T-helper 2 cell (primary cell): ENCODE measurements around the gene WDR81.
"Not testable (repeated sequence)": the region's sequence is repeated elsewhere in the genome, so short reads cannot be mapped to it uniquely, and the experiment has no call there.

ENCODE experiments used
- DNase-seq, 5 experiments: peaks; one replicate each; pipeline versions ENCODE4 v3.0.0 to v3.0.0-alpha.2; 2012 to 2022

Gene WDR81

DNA sequence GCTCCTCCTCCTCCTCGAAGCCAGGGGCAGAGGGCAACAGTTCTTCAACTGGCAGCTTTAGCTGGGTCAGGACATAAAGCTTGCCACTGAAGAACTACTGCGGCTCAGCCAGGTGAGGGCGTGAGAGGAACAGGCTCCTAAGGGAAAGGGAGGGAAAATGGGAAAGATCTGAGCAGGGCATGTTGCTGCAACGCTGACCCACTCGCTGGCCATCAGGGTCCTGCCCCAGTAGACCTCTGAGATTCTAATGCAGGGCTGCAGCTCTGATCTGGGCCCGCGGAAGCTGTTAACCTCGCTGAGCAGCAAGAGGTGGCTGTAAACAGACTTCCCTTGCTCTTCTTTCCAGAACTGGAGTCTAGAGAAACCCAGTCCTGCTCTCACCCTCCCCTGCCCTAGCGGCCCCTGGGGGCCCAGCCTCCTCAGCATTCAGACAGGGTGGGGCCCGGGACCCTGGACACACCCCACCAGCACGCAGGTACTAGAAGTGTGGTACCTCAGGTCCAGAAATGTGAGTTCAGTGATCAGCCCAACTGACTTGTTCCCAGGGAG, 10.6 kb upstream of the WDR81 start:
- no peak for DNase-seq

DNA sequence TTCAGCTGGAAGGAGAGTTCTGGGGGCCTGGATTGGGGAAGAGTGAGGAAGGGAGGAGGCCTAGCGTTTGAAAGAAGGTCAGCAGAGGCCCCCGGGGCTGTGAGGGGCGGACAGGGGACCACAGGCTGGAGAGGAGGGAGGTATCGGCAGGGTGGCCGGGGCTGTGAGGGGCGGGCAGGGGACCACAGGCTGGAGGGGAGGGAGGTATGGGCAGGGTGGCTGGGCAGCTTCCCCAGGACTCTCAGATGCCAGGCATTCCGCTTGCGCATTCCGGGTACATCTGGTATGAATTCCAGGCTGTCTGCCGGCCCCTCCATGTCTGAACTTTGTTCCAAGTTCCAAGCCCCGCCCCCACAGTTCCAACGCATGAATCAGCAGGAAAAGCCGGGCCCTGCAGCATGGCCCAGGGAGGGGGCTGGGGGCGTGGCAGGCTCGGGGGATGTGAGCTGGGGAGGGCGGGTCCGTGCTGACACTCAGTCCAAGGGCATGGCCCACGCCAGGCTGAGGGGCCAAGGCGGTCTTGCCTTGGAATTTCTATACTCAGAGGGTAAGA, 10.0 kb upstream of the WDR81 start:
- no peak for DNase-seq

DNA sequence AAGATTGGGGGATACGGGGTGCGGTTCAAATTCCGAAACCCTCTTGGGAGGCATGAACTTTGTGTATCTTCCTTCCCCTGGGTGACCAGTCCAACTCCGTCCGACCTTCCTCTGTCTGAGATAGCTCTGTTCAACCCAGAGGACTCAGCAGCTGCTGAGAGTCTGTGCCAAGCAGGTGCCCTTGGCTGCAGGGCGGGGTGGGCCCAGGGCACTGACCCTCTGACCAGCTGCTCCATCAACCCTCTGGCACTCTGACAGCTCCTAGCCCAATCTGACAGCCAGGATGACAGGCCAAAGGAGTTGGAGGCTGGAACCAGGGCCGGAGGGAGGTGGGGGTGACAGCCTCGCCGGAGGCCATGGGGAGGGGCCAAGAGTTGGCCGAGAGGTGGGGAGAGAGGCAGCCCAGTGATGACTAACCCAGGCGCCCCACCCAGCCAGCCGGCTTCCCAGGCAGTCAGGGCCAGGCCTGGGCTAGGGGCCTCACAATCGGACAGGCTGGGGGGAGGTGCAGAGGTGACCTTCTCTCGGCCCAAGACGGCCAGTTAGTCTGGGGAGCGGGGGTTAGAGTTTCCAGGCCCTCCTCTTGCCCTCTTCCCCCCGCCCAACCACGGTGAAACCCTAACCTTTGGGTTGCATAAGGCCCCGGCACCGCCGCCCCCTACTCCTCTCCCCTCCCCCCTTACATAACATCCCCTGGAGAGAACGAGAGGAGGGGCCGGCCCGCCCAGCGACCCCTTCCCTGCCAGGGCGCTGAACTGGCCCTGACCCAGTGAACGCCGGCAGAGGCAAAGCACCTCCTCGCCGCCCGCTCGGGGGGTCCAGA, 9.3 kb upstream of the WDR81 start:
- peak in 3 of 5 experiments; percentile 31 to 52 (median 35) for DNase-seq

DNA sequence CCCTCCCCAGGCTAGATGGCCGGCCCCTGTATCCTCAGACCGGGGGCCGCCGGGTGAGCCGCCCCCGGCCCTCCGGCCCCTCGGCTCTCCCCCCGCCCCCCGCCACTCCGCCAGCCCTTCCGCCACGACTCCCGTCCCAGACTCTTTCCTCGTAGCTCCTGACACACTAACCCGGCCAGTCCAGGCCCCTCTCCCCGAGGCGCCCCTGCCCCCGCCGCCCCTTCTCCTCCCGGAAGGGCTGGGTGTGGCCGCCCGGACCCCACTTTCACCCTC, 8.8 kb upstream of the WDR81 start:
- DNase-seq, result no peak

DNA sequence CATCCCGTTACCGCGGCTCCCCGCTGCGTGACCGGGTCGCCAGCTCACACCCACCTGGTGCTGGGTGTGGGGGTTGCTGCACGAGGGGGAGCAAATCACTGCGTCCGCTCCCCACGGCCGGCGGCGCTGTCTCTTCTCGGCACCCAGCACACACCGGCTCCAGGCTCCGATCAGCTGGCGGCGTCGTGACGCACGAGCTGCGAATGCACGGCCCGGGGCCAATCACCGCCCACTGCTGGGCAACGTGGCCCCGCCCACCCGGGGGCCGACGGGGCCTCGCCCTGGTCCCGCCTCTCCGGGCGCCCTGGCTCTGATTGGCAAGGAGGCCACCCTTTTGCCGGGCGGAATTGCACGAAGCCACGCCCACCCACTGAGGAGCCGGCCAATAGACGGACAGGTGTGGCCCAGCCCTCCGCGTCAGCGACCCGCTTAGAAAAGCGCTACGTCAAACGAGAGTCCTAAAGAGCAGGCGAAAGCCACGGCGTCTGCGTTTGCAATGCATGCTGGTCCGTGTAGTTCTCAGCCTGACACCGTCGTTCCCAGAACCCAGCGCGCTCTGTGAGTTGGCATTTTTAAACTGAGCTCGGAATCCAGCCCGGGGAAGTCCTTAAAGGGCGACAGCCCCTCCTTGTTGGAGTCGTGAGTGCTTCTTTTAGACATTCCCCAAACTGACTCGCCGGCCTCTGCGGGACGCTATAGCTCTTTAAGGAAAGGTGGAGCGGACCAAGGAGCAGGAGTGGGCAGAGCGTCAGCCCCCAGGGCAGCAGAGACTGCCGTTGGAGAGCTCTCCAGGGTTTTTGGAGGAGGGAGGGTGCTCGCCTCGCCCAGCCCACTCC, 8.2 kb upstream of the WDR81 start:
- peak; percentile 100 for DNase-seq

DNA sequence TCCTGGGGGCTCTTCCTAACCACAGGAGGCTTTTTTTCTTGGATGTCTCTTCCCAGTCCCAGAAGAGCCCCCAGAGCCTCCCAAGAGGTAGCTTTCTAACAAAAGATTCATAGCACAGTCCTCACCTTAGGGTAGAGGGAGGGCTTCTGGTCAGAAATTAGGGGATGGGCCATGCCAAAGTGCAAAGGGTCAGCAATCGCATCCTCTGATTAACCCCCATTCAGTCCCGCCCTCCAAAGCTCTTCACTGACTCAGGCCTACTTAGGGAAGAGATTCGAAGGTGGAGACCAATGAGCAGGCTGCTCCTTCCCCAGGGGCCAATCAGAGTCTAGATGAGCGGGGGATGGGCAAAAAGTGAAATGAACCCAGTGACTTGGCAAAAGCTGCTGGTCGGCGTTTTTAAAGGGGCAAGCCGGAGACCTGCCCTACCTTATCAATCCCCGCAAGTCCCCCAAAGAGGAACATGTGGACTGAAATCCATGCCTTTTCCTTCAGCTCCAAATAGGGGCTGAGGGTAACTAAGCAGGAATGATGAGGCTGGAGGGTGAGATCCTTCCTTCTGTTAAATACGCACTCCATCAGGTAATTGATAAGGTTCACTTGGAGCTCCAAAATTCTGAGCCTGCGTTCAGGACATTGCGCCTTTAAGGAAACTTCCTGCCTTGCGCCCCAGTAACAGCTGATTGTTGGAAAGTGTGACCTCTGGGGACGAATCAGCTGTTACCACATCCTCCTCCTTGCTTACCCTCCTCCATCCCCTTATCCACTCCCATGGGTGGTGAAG, 7.4 kb upstream of the WDR81 start:
- peak; percentile 40 to 98 (median 74) for DNase-seq

DNA sequence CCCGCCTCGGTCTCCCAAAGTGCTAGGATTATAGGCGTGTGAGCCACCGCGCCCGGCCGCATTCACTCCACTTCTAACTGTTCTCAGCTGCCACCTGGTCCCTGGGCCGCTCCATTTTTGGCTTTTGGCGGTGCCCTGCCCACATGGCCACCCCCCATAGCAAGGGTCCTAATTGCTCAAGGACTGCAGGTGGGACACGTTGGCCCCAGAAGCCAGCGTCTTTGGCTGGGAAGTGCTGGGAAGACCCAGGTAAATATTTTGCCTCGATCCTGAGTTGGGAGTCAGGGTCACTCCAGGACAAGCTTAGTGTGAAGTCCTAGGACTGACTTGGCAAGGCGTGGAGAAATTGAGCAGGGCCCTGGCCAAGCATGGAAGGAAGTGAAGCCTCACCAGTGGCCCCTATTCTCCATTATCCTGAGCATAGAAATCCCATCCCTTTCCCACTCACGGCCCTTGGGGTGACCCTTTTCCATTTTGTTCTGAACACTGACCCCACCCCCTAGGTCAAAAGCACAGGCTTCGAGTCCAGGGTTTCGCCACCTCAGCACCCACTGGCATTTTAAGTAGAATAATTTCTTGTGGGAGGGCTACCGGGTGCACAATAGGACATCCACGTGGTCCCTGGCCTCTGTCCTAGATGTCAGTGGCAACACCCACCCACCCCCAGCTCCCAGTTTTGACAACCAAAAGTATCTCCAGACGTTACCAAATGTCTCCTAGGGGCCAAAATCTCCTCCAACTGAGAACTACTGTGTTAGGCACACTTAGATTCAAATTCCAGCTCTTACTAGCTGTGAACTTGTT, 5.9 kb upstream of the WDR81 start:
- no peak for DNase-seq

DNA sequence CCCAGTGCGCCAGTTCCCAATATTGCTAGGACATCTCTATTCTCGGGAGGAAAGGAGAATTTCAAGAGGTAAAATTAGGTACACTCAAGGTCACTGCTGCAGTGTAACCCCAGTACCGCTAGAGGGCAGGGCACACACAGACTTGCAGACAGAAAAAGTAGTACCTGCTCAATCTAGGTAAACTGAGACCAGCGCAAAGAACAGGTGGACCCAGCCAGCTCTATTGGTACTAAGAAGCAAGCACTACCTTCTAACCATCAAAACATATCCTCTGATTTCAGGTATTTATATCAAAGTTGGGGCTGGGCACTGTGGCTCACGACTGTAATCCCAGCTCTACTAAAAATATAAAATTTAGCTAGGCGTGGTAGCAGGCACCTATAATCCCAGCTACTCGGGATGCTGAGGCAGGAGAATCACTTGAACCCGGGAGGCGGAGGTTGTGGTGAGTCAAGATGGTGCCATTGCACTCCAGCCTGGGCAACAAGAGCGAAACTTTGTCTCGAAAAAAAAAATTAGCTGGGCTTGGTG, 3.6 kb upstream of the WDR81 start:
- peak in 4 of 5 experiments; percentile 38 to 68 (median 56) for DNase-seq

DNA sequence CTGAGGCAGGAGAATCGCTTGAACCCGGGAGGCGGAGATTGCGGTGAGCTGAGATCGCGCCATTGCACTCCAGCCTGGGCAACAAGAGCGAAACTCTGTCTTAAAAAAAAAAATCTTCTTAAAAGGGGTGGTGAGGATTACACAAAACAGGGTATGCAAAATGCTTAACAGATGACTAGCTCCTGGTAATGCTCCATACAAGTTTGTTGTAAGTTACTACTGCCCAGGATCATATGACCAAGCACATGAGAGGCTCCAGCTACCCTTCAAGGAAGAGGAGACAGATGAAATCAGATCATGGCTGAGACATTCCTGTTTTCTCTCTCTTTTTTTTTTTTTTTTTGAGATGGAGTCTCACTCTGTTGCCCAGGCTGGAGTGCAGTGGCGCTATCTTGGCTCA, 2.5 kb upstream of the WDR81 start:
- not testable (repeated sequence) for DNase-seq

DNA sequence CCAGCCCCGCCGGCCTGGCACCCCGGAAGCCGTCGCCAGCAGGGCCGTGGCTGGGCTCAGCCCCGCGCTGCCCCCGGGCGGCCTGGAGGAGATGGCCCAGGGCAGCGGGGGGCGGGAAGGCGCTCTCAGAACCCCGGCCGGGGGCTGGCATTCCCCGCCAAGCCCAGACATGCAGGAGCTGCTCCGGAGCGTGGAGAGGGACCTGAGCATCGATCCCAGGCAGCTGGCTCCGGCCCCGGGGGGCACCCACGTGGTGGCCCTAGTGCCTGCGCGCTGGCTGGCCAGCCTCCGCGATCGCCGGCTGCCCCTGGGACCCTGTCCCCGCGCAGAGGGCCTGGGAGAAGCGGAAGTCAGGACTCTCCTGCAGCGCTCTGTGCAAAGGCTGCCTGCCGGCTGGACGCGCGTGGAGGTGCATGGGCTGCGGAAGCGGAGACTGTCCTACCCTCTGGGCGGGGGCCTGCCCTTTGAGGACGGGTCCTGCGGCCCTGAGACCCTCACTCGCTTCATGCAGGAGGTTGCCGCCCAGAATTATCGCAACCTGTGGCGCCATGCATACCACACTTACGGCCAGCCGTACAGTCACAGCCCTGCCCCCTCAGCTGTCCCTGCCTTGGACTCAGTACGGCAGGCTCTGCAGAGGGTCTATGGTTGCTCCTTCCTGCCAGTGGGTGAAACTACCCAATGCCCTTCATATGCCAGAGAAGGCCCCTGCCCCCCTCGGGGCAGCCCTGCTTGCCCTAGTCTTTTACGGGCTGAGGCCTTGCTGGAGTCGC, 551 bp downstream of the WDR81 start:
- DNase-seq, result no peak

DNA sequence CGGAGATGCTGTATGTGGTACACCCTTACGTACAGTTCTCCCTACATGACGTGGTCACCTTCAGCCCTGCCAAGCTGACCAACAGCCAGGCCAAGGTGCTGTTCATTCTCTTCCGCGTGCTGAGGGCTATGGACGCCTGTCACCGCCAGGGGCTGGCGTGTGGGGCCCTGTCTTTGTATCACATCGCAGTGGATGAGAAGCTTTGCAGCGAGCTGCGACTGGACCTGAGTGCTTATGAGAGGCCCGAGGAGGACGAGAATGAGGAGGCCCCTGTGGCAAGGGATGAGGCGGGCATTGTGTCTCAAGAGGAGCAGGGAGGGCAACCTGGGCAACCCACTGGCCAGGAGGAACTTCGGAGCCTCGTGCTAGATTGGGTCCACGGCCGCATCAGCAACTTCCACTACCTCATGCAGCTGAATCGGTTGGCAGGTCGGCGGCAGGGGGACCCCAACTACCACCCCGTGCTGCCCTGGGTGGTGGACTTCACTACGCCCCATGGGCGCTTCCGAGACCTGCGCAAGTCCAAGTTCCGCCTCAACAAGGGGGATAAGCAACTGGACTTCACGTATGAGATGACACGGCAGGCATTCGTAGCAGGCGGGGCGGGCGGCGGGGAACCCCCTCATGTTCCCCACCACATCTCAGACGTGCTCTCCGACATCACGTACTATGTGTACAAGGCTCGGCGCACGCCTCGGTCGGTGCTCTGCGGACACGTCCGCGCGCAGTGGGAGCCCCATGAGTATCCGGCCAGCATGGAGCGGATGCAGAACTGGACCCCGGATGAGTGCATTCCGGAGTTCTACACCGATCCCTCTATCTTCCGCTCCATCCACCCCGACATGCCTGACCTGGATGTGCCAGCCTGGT, 1.4 kb downstream of the WDR81 start:
- DNase-seq, result no peak

DNA sequence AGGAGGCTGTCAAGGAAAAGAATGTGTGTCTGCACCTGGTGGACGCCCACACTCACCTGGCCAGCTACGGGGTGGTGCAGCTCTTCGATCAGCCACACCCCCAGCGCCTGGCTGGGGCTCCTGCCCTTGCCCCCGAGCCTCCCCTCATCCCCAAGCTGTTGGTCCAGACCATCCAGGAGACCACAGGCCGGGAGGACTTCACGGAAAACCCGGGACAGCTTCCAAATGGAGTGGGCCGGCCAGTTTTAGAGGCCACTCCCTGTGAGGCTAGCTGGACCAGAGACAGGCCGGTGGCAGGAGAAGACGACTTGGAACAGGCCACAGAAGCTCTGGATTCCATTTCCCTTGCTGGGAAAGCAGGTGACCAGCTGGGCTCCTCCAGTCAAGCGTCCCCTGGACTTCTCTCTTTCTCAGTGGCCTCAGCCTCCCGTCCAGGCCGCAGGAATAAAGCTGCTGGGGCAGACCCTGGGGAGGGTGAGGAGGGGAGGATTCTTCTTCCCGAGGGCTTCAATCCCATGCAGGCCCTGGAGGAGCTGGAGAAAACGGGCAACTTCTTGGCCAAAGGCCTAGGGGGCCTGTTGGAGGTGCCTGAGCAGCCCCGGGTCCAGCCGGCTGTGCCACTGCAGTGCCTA, 2.2 kb downstream of the WDR81 start:
- no peak for DNase-seq

DNA sequence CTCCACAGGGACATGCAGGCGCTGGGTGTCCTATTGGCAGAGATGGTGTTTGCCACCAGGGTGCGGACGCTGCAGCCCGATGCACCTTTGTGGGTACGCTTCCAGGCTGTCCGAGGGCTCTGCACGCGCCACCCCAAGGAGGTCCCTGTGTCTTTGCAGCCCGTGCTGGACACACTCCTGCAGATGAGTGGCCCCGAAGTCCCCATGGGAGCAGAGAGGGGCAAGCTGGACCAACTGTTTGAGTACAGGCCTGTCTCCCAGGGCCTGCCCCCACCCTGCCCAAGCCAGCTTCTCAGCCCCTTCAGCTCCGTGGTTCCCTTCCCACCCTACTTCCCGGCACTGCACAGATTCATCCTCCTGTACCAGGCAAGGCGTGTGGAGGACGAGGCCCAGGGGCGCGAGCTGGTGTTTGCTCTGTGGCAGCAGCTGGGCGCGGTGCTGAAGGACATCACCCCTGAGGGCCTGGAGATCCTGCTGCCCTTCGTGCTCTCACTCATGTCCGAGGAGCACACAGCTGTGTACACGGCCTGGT, 2.8 kb downstream of the WDR81 start:
- no peak for DNase-seq

DNA sequence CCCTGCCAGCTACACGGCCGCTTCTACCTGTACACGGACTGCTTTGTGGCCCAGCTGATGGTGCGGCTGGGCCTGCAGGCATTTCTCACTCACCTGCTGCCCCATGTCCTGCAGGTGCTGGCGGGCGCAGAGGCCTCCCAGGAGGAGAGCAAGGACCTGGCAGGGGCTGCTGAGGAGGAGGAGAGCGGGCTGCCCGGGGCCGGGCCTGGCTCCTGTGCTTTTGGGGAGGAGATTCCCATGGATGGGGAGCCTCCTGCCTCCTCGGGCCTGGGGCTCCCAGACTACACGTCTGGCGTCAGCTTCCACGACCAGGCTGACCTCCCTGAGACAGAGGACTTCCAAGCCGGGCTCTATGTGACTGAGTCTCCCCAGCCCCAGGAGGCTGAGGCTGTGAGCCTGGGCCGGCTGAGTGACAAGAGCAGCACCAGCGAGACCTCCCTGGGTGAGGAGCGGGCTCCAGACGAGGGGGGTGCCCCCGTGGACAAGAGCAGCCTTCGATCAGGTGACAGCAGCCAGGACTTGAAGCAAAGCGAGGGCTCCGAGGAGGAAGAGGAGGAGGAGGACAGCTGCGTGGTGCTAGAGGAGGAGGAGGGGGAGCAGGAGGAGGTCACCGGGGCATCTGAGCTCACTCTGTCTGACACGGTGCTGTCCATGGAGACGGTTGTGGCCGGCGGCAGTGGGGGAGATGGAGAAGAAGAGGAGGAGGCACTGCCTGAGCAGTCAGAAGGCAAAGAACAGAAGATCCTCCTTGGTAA, 3.5 kb downstream of the WDR81 start:
- DNase-seq, result no peak

DNA sequence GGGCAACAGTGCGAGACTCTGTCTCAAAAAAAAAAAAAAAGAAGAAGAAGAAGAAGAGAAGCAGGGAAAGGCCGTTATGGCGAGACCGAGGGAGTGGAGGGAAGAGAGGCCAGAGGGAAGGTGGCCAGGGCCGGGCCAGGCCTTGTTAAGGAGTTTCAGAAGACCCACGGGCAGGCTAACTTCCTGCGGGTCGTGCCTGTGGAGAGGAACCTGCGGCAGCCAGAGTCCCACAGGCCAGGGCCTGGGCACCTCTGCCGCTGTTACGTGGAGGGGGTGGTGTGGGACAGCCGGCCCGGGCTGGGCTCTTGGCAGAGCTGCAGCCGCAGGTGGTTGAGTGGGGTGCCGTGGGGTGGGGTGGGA, 5.4 kb downstream of the WDR81 start:
- DNase-seq, result no peak

DNA sequence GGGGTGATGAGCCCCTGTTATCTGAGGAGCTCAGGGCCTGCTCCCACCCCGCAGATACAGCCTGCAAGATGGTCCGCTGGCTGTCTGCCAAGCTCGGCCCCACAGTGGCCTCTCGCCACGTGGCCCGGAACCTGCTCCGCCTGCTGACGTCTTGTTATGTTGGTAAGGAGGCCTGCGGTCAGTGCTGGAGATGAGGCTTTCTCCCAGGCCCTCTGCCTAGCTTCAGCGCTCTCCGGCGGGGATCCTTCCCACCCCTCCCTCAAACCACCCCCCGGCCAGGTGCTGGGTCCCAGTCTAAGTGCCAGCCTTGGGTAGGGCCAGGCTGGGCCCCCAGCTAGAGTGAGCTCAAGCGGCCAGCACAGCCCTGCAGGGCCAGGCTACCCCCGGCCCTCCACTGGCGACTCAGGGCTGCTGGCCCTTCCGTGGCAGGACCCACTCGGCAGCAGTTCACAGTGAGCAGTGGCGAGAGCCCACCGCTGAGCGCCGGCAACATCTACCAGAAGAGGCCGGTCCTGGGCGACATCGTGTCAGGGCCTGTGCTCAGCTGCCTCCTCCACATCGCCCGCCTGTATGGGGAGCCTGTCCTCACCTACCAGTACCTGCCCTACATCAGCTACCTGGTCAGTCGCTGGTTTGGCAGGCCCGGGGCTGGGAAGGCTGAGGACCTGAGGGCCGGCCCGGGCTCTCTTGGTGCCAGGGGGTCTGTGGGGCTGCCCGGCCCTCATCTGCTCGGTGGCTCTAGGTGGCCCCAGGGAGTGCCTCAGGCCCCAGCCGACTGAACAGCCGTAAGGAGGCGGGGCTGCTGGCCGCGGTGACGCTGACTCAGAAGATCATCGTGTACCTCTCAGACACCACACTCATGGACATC, 6.1 kb downstream of the WDR81 start:
- DNase-seq, result no peak

DNA sequence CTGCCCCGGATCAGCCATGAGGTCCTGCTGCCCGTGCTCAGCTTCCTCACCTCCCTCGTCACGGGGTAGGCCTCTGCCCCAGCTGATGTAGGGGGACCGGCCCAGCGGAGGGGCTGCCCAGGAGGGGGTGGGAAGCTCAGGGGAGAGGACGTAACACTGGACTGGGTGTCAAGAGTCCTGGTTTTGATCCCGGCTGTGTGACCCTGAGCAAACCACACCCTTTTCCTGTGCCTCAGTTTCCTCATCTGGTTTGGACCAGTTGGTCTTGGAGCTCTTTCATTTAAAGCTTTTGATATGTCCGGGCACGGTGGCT, 6.6 kb downstream of the WDR81 start:
- no peak for DNase-seq
